ENCODE data around the gene NFKBIE.

Gene NFKBIE

DNA sequence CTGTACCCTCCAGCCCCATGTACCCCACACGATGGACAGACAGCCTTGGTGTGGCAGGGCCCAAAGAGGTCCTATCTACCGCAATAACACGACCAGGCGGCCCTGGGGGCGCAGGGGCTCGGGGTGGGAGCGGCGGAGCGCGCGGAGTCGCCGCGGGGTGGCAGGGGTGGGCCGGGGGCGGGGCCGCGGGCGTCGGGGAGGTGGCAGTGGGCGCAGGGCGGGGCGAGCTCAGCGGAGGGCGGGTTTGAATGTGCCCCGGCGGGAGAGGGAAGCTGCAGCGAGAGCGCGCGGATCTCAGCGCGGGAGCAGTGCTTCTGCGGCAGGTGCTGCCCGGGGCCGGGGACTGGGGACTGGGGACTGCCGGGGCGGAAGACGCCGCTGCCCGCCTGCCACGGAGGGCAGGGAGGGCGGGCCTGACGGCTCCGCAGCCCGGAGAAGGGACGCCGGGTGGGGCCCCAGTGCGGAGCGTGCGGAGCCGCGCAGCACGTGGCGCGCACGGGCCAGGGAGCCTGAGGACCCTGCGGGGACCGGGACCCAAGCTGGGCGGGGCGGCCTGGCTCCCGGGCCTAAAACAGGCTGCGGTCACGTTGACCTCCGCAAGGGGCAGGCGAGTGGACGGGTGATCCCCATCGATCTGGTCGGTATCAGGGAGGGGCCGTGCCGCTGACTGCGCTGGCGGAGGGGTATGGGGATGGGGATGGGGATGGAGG is 41.9 kb downstream of the NFKBIE start, which contains the start of gene SLC29A1:
Gene SLC29A1 (plus strand): TSS at position 277 of the 710 bp plus-strand sequence. CDS start 3,719 bp downstream, outside the sequence.
- H3K27me3 Mint-ChIP-seq = peaks cover 32% of the 10 kb centered on the region
- peaks cover 41% of the 10 kb centered on the region for H3K4me1 Mint-ChIP-seq
- DNase-seq = peak; percentile 90
- no peaks in the 10 kb centered on the region for H3K9me3 Mint-ChIP-seq
- H3K36me3 Mint-ChIP-seq = no peaks in the 10 kb centered on the region
- peak within 1 kb of the TSS; percentile 76 for H3K4me3 Mint-ChIP-seq
- peak within 1 kb of the TSS; percentile 22 for H3K27ac Mint-ChIP-seq
- CTCF ChIA-PET = interaction anchor here (1.7 to 5.4 kb wide), 7 partner anchors 14 to 72 kb away, joined by 4 to 30 read pairs (median 8); partner anchors contain the start of genes HSP90AB1 and SLC35B2

DNA sequence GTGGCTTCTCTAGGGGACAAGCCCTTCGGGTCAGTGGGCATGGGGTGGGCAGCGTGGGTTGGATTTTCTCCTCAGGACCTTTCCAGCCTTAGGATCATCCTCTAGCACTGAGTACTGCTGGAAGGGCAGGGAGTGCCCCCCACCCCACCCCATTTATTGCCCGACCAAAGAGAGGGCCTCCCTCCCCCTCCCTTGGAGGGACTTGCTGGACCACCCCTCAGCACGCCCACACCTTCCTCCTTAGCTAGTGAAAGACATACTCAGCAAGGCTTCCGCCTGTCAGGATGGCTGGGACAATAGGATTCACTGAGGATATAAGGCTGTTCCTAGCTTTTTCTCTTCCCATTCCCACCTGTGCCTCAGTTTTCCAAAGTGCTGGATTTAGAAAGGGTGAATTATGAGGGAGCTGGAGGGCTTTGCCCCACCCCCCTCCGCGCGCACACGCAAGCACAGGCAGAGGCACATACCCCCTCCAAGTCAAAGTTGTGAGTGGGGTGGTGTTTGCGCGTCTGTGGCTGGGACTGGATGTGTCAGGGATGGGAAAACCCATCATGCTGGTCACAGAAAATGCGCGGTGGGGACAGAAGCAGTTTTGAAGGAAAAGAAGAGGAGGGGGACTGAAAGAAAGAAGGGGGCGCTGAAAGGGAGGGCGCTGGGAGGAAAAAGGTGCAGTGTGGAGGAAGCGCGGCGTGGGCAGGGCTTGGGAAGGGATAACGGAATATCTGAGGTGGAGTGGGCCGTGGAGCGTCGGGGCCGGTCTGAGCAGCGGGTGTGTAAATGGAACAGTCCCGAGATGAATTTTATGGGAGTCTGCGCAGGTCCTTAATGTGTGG is 42.6 kb downstream of the NFKBIE start:
- Mint-ChIP-seq H3K27ac (peak overlapping the region; percentile 22), H3K27me3 (peaks cover 40% of the 10 kb centered on the region), H3K4me3 (peak overlapping the region; percentile 76), H3K9me3 (no peaks in the 10 kb centered on the region), H3K36me3 (no peaks in the 10 kb centered on the region), H3K4me1 (peaks cover 46% of the 10 kb centered on the region)
- DNase-seq = no peak
- CTCF ChIA-PET = interaction anchor here (0.7 to 5.4 kb wide), 7 partner anchors 10 to 44 kb away, joined by 3 to 30 read pairs (median 6); partner anchors contain the start of gene SLC35B2

DNA sequence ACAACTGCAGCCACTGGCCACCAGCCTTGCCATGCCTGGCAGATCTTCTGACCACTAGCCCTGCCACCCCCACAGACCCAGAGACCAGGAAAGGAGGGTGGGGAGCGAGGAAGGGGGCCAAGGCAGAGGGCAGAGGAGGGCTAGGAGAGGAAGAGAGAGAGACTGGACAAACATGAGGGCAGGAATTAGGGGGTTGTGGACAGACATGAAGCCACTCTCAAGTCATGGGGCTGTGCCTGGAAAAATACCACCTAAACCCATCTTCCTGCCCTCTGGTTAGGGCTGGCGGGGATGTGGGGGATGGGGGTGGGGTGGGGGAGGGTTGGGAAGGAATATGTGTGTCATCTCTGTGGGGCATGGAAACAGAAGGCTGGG is 43.4 kb downstream of the NFKBIE start:
- peaks cover 46% of the 10 kb centered on the region for H3K4me1 Mint-ChIP-seq
- H3K36me3 Mint-ChIP-seq = no peaks in the 10 kb centered on the region
- CTCF ChIA-PET = interaction anchor here (0.7 to 5.4 kb wide), 10 partner anchors 10 to 105 kb away, joined by 3 to 30 read pairs (median 5); partner anchors contain the start of gene SLC35B2
- peak overlapping the region; percentile 23 for H3K4me3 Mint-ChIP-seq
- H3K27ac Mint-ChIP-seq = no peak overlapping the region
- DNase-seq = no peak
- H3K27me3 Mint-ChIP-seq = peaks cover 48% of the 10 kb centered on the region
- H3K9me3 Mint-ChIP-seq = no peaks in the 10 kb centered on the region

DNA sequence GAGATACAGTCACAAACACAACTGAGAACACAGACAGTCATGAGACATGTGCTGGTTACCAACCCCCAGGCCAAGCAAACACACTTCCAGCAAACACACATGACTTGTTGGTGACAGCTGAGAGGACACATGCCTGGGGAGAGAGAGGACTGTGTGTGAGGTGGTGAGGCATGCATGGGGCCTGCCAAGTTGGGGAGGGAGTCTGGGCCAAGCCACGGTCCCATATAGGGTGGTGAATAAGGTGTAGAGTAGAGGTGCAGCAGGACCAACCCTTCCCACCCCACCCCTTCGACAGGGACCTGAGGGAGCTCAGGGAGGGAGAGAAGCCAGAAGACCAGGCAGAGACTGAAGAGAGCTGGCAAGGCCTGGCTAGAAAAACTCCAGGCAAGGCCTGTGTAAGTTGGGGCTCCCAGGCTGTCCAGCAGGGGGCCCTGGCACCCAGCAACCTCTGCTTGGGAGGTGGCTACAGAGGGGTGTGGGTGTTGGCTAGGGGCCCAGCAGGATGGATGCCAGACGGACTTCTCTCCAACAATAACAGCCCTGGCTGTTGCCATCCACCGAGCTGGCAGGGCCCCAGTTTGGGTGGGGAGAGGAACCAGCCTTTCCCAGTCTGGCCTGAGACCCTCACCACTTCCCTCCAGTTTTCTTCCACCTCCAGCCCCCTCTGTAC is 43.9 kb downstream of the NFKBIE start:
- peaks cover 46% of the 10 kb centered on the region for H3K4me1 Mint-ChIP-seq

DNA sequence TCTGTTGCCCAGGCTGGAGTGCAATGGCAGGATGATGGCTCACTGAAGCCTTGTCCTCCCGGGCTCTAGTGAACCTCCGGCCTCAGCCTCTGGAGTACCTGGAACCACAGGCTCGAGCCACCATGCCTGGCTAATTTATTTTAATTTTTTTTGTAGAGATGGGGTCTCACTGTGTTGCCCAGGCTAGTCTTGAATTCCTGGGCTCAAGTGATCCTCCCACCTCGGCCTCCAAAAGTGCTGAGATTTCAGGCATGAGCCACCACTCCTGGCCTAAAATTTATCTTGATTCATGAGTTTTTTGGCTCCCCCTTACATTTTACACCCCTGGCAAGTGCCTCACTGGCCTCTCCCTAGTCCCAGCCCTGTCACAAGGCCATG is 44.4 kb downstream of the NFKBIE start:
- Mint-ChIP-seq H3K27ac (no peak overlapping the region), H3K4me1 (peaks cover 46% of the 10 kb centered on the region)

More for the DNA sequence above, 43.9 kb downstream of the NFKBIE start:
- CTCF ChIA-PET = interaction anchor here (0.6 to 5.4 kb wide), 11 partner anchors 9 to 105 kb away, joined by 3 to 30 read pairs (median 4); partner anchors contain the start of gene SLC35B2
- Mint-ChIP-seq H3K27me3 (peaks cover 53% of the 10 kb centered on the region), H3K36me3 (no peaks in the 10 kb centered on the region), H3K4me3 (peak overlapping the region; percentile 23), H3K27ac (no peak overlapping the region), H3K9me3 (no peaks in the 10 kb centered on the region)
- DNase-seq = peak; percentile 86

DNA sequence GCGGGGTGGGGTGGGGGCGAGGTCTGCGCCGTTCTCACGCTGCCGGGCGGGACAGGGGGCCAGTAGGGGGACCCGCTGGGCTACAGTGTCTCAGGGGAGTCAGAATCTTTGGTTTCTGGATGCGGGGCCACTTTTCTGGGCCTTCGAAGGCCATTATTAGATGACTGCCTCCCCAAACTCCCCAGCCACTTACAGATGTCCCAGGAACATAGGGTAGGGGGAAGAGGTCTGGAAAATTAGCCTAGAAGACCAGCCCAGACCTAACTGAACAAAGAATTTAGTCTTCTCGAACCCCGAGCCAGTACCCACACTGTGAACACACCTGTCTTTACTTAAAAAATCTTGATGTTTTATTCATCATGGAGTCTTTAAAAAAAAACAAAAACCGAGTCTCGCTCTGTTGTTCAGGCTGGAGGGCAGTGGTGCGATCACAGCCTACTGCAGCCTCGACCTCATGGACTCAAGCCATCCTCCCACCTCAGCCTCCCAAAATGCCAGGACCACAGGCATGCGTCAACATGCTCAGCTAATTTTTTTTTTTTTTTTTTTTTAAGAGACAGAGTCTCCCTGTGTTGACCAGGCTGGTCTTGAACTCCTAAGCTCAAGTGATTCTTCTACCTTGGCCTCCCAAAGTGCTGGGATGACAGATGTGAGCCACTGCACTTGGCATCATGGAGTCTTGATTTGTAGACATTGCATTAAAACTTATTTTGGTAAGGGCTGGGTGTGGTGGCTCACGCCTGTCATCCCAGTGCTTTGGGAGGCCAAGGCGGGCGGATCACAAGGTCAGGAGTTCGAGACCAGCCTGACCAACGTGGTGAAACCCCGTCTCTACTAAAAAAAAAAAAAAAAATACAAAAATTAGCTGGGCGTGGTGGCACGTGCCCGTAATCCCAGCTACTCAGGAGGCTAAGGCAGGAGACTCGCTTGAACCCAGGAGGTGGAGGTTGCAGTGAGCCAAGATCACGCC is 45.3 kb downstream of the NFKBIE start:
- Mint-ChIP-seq H3K4me1 (peaks cover 46% of the 10 kb centered on the region), H3K27ac (no peak overlapping the region), H3K27me3 (peaks cover 60% of the 10 kb centered on the region), H3K9me3 (no peaks in the 10 kb centered on the region), H3K4me3 (no peak overlapping the region), H3K36me3 (no peaks in the 10 kb centered on the region)
- DNase-seq = no peak
- CTCF ChIA-PET = interaction anchor here (0.7 to 1.9 kb wide), 4 partner anchors 15 to 330 kb away, joined by 3 to 8 read pairs (median 4); no protein-coding TSS in a partner anchor

More for the DNA sequence above, 44.4 kb downstream of the NFKBIE start:
- no peaks in the 10 kb centered on the region for H3K36me3 Mint-ChIP-seq
- CTCF ChIA-PET = interaction anchor here (0.6 to 5.4 kb wide), 7 partner anchors 11 to 48 kb away, joined by 3 to 30 read pairs (median 4); partner anchors contain the start of gene SLC35B2
- peaks cover 58% of the 10 kb centered on the region for H3K27me3 Mint-ChIP-seq
- H3K4me3 Mint-ChIP-seq = no peak overlapping the region
- DNase-seq = no peak
- H3K9me3 Mint-ChIP-seq = no peaks in the 10 kb centered on the region

DNA sequence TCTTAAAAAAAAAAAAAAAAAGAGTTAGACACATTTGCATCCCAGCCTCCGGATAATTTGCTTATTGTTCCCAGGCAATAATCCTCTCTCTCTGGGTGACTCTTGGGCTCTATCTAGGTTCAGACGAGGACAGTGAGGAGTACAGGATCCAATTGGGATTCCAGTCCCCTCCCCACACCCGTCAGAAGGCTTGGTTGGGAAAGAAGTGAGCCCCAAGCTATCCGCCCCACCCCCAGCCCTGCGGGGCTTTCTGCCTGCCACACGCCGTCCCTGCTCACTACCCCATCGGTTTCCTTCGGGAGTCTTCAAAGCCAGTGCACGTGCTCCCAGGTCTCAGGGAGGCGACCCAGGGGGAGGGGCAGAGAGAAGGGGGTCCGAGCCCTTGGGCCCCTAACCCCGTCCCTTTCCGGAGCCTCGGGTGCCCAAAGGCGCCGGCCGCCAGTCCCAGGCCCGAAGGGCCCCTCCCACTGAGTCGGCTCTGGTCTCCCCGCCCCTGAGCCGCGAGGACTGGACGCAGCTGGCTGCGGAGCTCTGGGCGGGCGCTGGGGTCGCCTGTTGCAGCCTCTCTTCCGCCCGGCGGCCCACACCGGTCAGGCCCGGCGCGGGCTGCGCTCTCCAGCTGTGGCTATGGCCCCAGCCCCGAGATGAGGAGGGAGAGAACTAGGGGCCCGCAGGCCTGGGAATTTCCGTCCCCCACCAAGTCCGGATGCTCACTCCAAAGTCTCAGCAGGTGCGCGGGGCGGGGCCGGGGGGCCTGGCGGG is 46.1 kb downstream of the NFKBIE start:
- H3K27me3 Mint-ChIP-seq = peaks cover 64% of the 10 kb centered on the region
- CTCF ChIA-PET = interaction anchor here (0.7 to 1.0 kb wide), 2 partner anchors 42 to 46 kb away, joined by 3 to 4 read pairs; no protein-coding TSS in a partner anchor
- no peak overlapping the region for H3K4me3 Mint-ChIP-seq
- H3K4me1 Mint-ChIP-seq = peaks cover 37% of the 10 kb centered on the region
- no peaks in the 10 kb centered on the region for H3K9me3 Mint-ChIP-seq
- no peak overlapping the region for H3K27ac Mint-ChIP-seq
- no peaks in the 10 kb centered on the region for H3K36me3 Mint-ChIP-seq
- DNase-seq = peak; percentile 50

DNA sequence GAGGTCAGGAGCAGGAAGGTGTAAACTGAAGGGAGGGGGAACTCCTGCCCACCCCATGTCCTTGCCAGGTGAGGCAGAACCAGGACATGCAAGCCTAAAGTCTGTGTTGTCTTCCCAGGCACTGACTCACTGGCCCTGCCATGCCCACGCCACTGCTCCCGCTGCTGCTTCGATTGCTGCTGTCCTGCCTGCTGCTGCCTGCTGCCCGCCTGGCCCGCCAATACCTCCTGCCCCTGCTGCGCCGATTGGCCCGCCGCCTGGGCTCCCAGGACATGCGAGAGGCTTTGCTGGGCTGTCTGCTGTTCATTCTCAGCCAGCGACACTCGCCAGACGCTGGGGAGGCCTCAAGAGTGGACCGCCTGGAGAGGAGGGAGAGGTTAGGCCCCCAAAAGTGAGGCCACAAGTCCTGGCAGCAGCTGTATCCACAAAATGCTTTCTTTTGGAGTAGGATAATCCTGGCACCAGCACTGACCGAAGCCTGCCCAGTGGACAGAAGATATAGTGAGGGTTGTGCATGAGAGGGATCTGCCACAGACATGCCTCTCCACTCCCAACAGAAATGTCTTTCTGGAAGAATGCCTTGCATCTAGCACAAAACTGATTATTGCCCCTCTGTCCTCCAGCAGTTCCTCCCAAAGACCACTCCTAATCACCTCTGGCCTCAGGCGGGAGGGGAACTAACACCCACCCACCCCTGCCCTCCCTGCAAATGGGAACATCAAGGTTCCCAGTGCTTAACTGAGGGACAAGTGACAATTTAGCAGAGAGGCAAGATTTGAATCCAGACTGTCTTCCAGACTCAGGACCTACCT is 47.8 kb downstream of the NFKBIE start:
- no peak overlapping the region for H3K27ac Mint-ChIP-seq
- peaks cover 27% of the 10 kb centered on the region for H3K4me1 Mint-ChIP-seq
- no peak overlapping the region for H3K4me3 Mint-ChIP-seq
- H3K36me3 Mint-ChIP-seq = no peaks in the 10 kb centered on the region
- H3K9me3 Mint-ChIP-seq = no peaks in the 10 kb centered on the region
- no peak for DNase-seq
- peaks cover 58% of the 10 kb centered on the region for H3K27me3 Mint-ChIP-seq
- CTCF ChIA-PET = interaction anchor here (0.8 kb wide), 1 partner anchor 47 kb away, joined by 3 read pairs; no protein-coding TSS in a partner anchor

DNA sequence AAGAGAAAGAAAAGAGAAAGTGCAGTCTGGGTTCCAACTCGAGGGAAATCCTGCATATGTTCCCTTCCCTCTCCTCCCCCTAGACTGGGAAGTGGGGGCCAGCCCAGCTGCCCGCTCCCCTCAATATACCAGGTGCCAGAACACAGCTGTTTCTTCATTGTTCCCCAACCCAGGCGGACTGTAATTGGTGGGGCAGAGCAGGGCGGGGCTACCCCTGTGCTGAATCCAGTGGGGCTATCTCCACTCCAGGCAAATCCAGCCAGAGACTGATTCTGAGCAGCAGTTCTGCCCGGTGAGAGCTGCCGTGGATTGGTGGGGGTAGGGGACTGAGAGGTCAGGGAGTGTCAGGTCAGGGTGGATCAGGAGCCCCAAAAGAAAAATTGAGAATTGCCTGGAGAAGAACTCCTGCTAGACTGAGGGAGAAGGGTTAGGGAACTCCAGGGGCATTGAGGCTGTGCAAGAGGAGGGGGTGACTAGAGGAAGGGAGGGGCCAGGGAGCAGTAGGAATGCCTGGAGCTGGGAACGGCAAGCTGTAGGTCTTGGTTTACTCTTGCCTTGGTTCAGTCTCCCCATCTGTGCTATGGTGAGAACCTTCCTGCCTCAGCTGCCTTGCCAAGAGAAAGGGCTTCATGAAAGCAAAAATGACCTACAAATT is 48.5 kb downstream of the NFKBIE start, which contains the start of gene MYMX:
Gene MYMX (plus strand): TSS at position 250 of the 655 bp plus-strand sequence. CDS start 546 bp downstream, outside the sequence.
- Mint-ChIP-seq H3K4me3 (no peak within 1 kb of the TSS), H3K27ac (no peak within 1 kb of the TSS), H3K4me1 (peaks cover 25% of the 10 kb centered on the region), H3K36me3 (no peaks in the 10 kb centered on the region), H3K27me3 (peaks cover 56% of the 10 kb centered on the region), H3K9me3 (no peaks in the 10 kb centered on the region)
- DNase-seq = no peak
- CTCF ChIA-PET = interaction anchor here (0.8 kb wide), 1 partner anchor 48 kb away, joined by 3 read pairs; no protein-coding TSS in a partner anchor

DNA sequence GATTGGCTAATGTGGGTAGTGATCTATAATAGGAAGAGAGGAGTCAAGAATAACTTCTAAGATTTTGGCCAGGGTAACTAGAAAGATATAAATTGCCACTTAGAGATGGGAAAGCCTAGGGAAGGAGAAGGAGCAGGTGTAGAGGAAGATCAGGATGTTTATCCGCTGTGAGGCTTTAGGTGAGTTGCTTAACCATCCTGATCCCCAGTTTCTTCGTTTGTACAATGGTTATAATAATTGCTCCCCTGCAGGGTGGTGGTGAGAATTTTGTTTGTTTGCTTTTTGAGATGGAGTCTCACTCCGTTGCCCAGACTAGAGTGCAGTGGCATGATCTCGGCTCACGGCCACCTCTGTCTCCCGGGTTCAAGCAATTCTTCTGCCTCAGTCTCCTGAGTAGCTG is 51.0 kb downstream of the NFKBIE start:
- CTCF ChIA-PET = interaction anchor here (1.1 kb wide), 1 partner anchor 11 kb away, joined by 3 read pairs; no protein-coding TSS in a partner anchor
- Mint-ChIP-seq H3K9me3 (no peaks in the 10 kb centered on the region), H3K4me1 (peaks cover 10% of the 10 kb centered on the region), H3K27ac (no peak overlapping the region), H3K4me3 (no peak overlapping the region), H3K36me3 (no peaks in the 10 kb centered on the region), H3K27me3 (peaks cover 52% of the 10 kb centered on the region)
- no peak for DNase-seq

DNA sequence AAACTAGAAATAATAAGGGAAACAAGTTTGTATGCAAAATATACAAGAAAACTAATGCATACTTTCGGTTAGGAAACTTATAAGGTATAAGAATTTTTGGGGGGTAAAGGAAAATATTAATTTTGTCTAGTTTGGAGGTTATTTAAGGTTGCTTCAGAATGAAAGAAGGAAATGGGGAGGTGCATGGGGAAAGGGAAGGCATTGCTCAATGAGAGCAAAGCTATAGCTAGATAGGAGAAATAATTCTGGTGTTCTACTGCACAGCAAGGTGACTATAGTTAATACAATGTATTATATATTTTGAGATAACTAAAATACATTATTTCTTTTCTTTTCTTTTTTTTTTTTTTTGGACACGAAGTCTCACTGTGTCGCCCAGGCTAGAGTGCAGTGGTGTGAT is 54.1 kb downstream of the NFKBIE start:
- H3K4me3 Mint-ChIP-seq = no peak overlapping the region
- CTCF ChIA-PET = no interaction called here
- no peak for DNase-seq
- no peaks in the 10 kb centered on the region for H3K36me3 Mint-ChIP-seq
- peak overlapping the region; percentile 49 for H3K27ac Mint-ChIP-seq
- H3K4me1 Mint-ChIP-seq = no peaks in the 10 kb centered on the region
- no peaks in the 10 kb centered on the region for H3K9me3 Mint-ChIP-seq
- H3K27me3 Mint-ChIP-seq = peaks cover 41% of the 10 kb centered on the region

All from activated naive CD4-positive, alpha-beta T cell treated with anti-CD3 and anti-CD28 coated beads, Interleukin-2, amount 10 ng/mL, durations not matched to agents 7 days and 5 days (primary cell).